HEK293T (cell line): ENCODE measurements around the gene CAMK2A.

ENCODE experiments used
- CTCF ChIA-PET: fragments of 350-600 bp; formaldehyde crosslinking; extraction: SDS; loops from one replicate; lab custom pipeline; 2021; ENCODE audit warnings: antibody characterized with exemption, inconsistent platforms; lab: Yijun Ruan, JAX
- POLR2A ChIA-PET: fragments of 350-600 bp; formaldehyde crosslinking; extraction: SDS; loops from one replicate; lab custom pipeline; 2020; ENCODE audit warnings: antibody characterized with exemption, inconsistent platforms; lab: Yijun Ruan, JAX
- DNase-seq: peaks from one replicate; pipeline ENCODE4 v3.0.0; 2012; ENCODE audit warnings: mixed read lengths; ENCODE audit errors: extremely low spot score
- ARNT ChIP-seq: fragments of 450-650 bp; IDR thresholded peaks from 2 replicates; pipeline ENCODE4 v1.6.1; 2017; ENCODE audit warnings: mild to moderate bottlenecking
- BHLHE40 ChIP-seq: fragments of 450-650 bp; IDR thresholded peaks from 2 replicates; pipeline ENCODE4 v1.6.1; 2016; ENCODE audit warnings: mild to moderate bottlenecking, moderate library complexity, borderline replicate concordance
- ELF4 ChIP-seq: fragments of 450-650 bp; IDR thresholded peaks from 2 replicates; pipeline ENCODE4 v1.6.1; 2017; ENCODE audit warnings: antibody characterized with exemption
- FOXA1 ChIP-seq: fragments of 450-650 bp; IDR thresholded peaks from 2 replicates; pipeline ENCODE4 v1.6.1; 2016; ENCODE audit warnings: mild to moderate bottlenecking
- FOXK2 ChIP-seq: fragments of 450-650 bp; IDR thresholded peaks from 2 replicates; pipeline ENCODE4 v1.6.1; 2016; ENCODE audit warnings: mild to moderate bottlenecking
- FOXM1 ChIP-seq: fragments of 450-650 bp; IDR thresholded peaks from 2 replicates; pipeline ENCODE4 v1.6.1; 2017; ENCODE audit warnings: mild to moderate bottlenecking, borderline replicate concordance
- HDGF ChIP-seq: fragments of 450-650 bp; IDR thresholded peaks from 2 replicates; pipeline ENCODE4 v1.6.1; 2017; ENCODE audit warnings: antibody characterized with exemption, borderline replicate concordance
- L3MBTL2 ChIP-seq: fragments of 450-650 bp; conservative IDR thresholded peaks from 2 replicates; pipeline ENCODE4 v1.6.1; 2016; ENCODE audit warnings: mild to moderate bottlenecking
- LEF1 ChIP-seq: fragments of 450-650 bp; IDR thresholded peaks from 2 replicates; pipeline ENCODE4 v1.6.1; 2017; ENCODE audit warnings: mild to moderate bottlenecking, borderline replicate concordance
- NFRKB ChIP-seq: fragments of 450-650 bp; IDR thresholded peaks from 2 replicates; pipeline ENCODE4 v1.6.1; 2016; ENCODE audit warnings: mild to moderate bottlenecking, moderate library complexity
- PKNOX1 ChIP-seq: fragments of 450-650 bp; IDR thresholded peaks from 2 replicates; pipeline ENCODE4 v1.6.1; 2016
- SP1 ChIP-seq: fragments of 450-650 bp; IDR thresholded peaks from 2 replicates; pipeline ENCODE4 v1.6.1; 2017
- TARDBP ChIP-seq: fragments of 450-650 bp; IDR thresholded peaks from 2 replicates; pipeline ENCODE4 v1.6.1; 2016
- ZNF384 ChIP-seq: fragments of 450-650 bp; IDR thresholded peaks from 2 replicates; pipeline ENCODE4 v1.6.1; 2016

Gene CAMK2A

GRCh38 chr5:150215979-150216944, 73.3 kb downstream of the CAMK2A start:
- TF ChIP-seq L3MBTL2 (no peak), ELF4 (no peak)
- no peak for DNase-seq
- ChIA-PET POLR2A (no interaction called here), CTCF (interaction anchor here (1.5 to 1.8 kb wide), 2 partner anchors 54 to 135 kb away, joined by 3 to 7 read pairs; no protein-coding TSS in a partner anchor)

GRCh38 chr5:150214289-150214688, 75.3 kb downstream of the CAMK2A start:
- TF ChIP-seq FOXA1: no peak
- TF ChIP-seq PKNOX1: no peak
- TF ChIP-seq NFRKB: no peak
- no peak for TF ChIP-seq FOXK2
- no peak for TF ChIP-seq SP1
- TF ChIP-seq ELF4: no peak
- CTCF ChIA-PET: interaction anchor here (0.5 to 3.2 kb wide), 6 partner anchors 10 to 869 kb away, joined by 3 to 11 read pairs (median 4); partner anchors contain the start of gene GRPEL2
- DNase-seq: no peak
- POLR2A ChIA-PET: no interaction called here

- no peak for TF ChIP-seq ELF4
- no peak for TF ChIP-seq BHLHE40
- TF ChIP-seq FOXM1: no peak
- TF ChIP-seq PKNOX1: no peak
- no peak for TF ChIP-seq NFRKB
- DNase-seq: no peak
- POLR2A ChIA-PET: no interaction called here
- CTCF ChIA-PET: interaction anchor here (0.5 to 3.2 kb wide), 2 partner anchors 51 to 84 kb away, joined by 3 to 11 read pairs; no protein-coding TSS in a partner anchor
These were observed 76.0 kb downstream of the CAMK2A start for GRCh38 chr5:150213530-150213929.

- ChIA-PET CTCF (interaction anchor here (3.2 kb wide), 1 partner anchor 49 kb away, joined by 11 read pairs; no protein-coding TSS in a partner anchor), POLR2A (no interaction called here)
- DNase-seq: no peak
- TF ChIP-seq FOXA1 (no peak), L3MBTL2 (no peak), ARNT (no peak), FOXM1 (no peak), FOXK2 (no peak), NFRKB (no peak), LEF1 (no peak), ELF4 (no peak), TARDBP (no peak), ZNF384 (no peak)
These were observed 78.2 kb downstream of the CAMK2A start for GRCh38 chr5:150211156-150212030.

GRCh38 chr5:150210644-150211043, 78.9 kb downstream of the CAMK2A start:
- ChIA-PET POLR2A (no interaction called here), CTCF (no interaction called here)
- TF ChIP-seq FOXA1 (no peak), ARNT (no peak)
- DNase-seq: no peak

- DNase-seq: no peak
- TF ChIP-seq ARNT: no peak
- no peak for TF ChIP-seq NFRKB
- TF ChIP-seq FOXK2: no peak
- no peak for TF ChIP-seq TARDBP
- TF ChIP-seq SP1: no peak
- no peak for TF ChIP-seq HDGF
- TF ChIP-seq BHLHE40: no peak
- ChIA-PET POLR2A (no interaction called here), CTCF (no interaction called here)
These were observed 80.4 kb downstream of the CAMK2A start for GRCh38 chr5:150209099-150209635.

- POLR2A ChIA-PET: no interaction called here
- no peak for DNase-seq
- TF ChIP-seq TARDBP: no peak
- no peak for TF ChIP-seq NFRKB
- CTCF ChIA-PET: no interaction called here
These were observed 81.1 kb downstream of the CAMK2A start for GRCh38 chr5:150208187-150209098.
